Activated gamma-delta T cell treated with anti-CD3 and anti-CD28 coated beads, Interleukin-2, amount 50 U/mL, for 16 hours (primary cell): Measurements from ENCODE around the gene ADH7.
"Not testable (repeated sequence)": the region's sequence is repeated elsewhere in the genome, so short reads cannot be mapped to it uniquely, and the experiment has no call there.

Experiments
- DNase-seq: peaks from one replicate; pipeline ENCODE4 v3.0.0-alpha.2; 2020; ENCODE audit warnings: low read depth

ADH7 gene

GRCh38 chr4:99415762-99416161 lies 19.4 kb downstream of the ADH7 start:
- not testable (repeated sequence) for DNase-seq

- not testable (repeated sequence) for DNase-seq
Observed at GRCh38 chr4:99414902-99415301, 20.2 kb downstream of the ADH7 start.

- no peak for DNase-seq
Observed at GRCh38 chr4:99414401-99414800, 20.7 kb downstream of the ADH7 start.

- DNase-seq: no peak
Observed at GRCh38 chr4:99413140-99413539, 22.0 kb downstream of the ADH7 start.

- no peak for DNase-seq
Observed at GRCh38 chr4:99411041-99411440, 24.1 kb downstream of the ADH7 start.

GRCh38 chr4:99410075-99410474 lies 25.1 kb downstream of the ADH7 start:
- no peak for DNase-seq

- DNase-seq: no peak
Observed at GRCh38 chr4:99408346-99408745, 26.8 kb downstream of the ADH7 start.

- peak; percentile 28 for DNase-seq
Observed at GRCh38 chr4:99405433-99406115, 29.6 kb downstream of the ADH7 start.

GRCh38 chr4:99404595-99405287 lies 30.4 kb downstream of the ADH7 start:
- no peak for DNase-seq

GRCh38 chr4:99403380-99404184 lies 31.6 kb downstream of the ADH7 start:
- no peak for DNase-seq

- no peak for DNase-seq
Observed at GRCh38 chr4:99402765-99403164, 32.4 kb downstream of the ADH7 start.

- no peak for DNase-seq
Observed at GRCh38 chr4:99400831-99401230, 34.3 kb downstream of the ADH7 start.

- no peak for DNase-seq
Observed at GRCh38 chr4:99399017-99399416, 36.1 kb downstream of the ADH7 start.

GRCh38 chr4:99395595-99396364 lies 39.4 kb downstream of the ADH7 start:
- DNase-seq: no peak

- DNase-seq: no peak
Observed at GRCh38 chr4:99394896-99395295, 40.2 kb downstream of the ADH7 start.

GRCh38 chr4:99390055-99390454 lies 45.1 kb downstream of the ADH7 start:
- DNase-seq: no peak

- no peak for DNase-seq
Observed at GRCh38 chr4:99389606-99390005, 45.5 kb downstream of the ADH7 start.

- no peak for DNase-seq
Observed at GRCh38 chr4:99383833-99384392, 51.2 kb downstream of the ADH7 start.

GRCh38 chr4:99383399-99383798 lies 51.7 kb downstream of the ADH7 start:
- DNase-seq: no peak

GRCh38 chr4:99382745-99383360 lies 52.3 kb downstream of the ADH7 start:
- DNase-seq: no peak

- no peak for DNase-seq
Observed at GRCh38 chr4:99381588-99382175, 53.5 kb downstream of the ADH7 start.
